ENCODE results near the gene TFPI2.

GRCh38 chr7:93856323-93856722 is 34.2 kb downstream of the TFPI2 start:
- TF ChIP-seq ELF4 (IDR thresholded peaks at IDR 0.05), result no peak
- no peak for TF ChIP-seq HDGF (IDR thresholded peaks at IDR 0.05; ENCODE audit: borderline replicate concordance)
- no peak for TF ChIP-seq FOXM1 (IDR thresholded peaks at IDR 0.05; ENCODE audit: borderline replicate concordance)
- no peak for TF ChIP-seq SP1 (IDR thresholded peaks at IDR 0.05)
- no peak for TF ChIP-seq SUZ12 (IDR thresholded peaks at IDR 0.05)
- TF ChIP-seq ARNT (IDR thresholded peaks at IDR 0.05), result no peak
- TF ChIP-seq PKNOX1 (IDR thresholded peaks at IDR 0.05), result no peak
- TF ChIP-seq NFRKB (IDR thresholded peaks at IDR 0.05), result no peak
- no peak for TF ChIP-seq LEF1 (IDR thresholded peaks at IDR 0.05; ENCODE audit: borderline replicate concordance)
- TF ChIP-seq BHLHE40 (IDR thresholded peaks at IDR 0.05; ENCODE audit: borderline replicate concordance), result no peak
- TF ChIP-seq CTBP1 (IDR thresholded peaks at IDR 0.05; ENCODE audit: borderline replicate concordance), result no peak
- TF ChIP-seq ZNF384 (IDR thresholded peaks at IDR 0.05), result no peak
- TF ChIP-seq L3MBTL2 (conservative IDR thresholded peaks at IDR 0.05), result no peak

Measured in HEK293T (cell line).